GM12872 (cell line): ENCODE results near the gene CDKN2B-AS1.

ENCODE experiments used
- CTCF ChIP-seq: IDR thresholded peaks from 3 replicates; pipeline ENCODE4 v1.5.1; 2011; ENCODE audit warnings: low read depth, mild to moderate bottlenecking, low read length, moderate library complexity; ENCODE audit not compliant: insufficient read depth

CDKN2B-AS1 gene

GRCh38 chr9:22079873-22080341 is 85.3 kb downstream of the CDKN2B-AS1 start:
- TF ChIP-seq CTCF = no peak

- TF ChIP-seq CTCF = no peak
These were observed 89.9 kb downstream of the CDKN2B-AS1 start for GRCh38 chr9:22084336-22085035.

- no peak for TF ChIP-seq CTCF
These were observed 93.6 kb downstream of the CDKN2B-AS1 start for GRCh38 chr9:22088053-22088716.

- no peak for TF ChIP-seq CTCF
These were observed 94.1 kb downstream of the CDKN2B-AS1 start for GRCh38 chr9:22088717-22089061.

- TF ChIP-seq CTCF = no peak
These were observed 103.1 kb downstream of the CDKN2B-AS1 start for GRCh38 chr9:22097707-22098106.

- no peak for TF ChIP-seq CTCF
These were observed 104.2 kb downstream of the CDKN2B-AS1 start for GRCh38 chr9:22098643-22099332.

GRCh38 chr9:22100626-22101025 is 106.0 kb downstream of the CDKN2B-AS1 start:
- peak; percentile 45; the same call in 2 of the 3 replicates for TF ChIP-seq CTCF
